SIG-M5 treated with dmso at 0.1 percent for 504 hours (cell line): ENCODE measurements around the gene CAMK1D.

Source experiments
- DNase-seq: peaks from one replicate; lab custom pipeline; 2025; ENCODE audit not compliant: unreplicated experiment; lab: John Stamatoyannopoulos, UW

The CAMK1D gene

DNA sequence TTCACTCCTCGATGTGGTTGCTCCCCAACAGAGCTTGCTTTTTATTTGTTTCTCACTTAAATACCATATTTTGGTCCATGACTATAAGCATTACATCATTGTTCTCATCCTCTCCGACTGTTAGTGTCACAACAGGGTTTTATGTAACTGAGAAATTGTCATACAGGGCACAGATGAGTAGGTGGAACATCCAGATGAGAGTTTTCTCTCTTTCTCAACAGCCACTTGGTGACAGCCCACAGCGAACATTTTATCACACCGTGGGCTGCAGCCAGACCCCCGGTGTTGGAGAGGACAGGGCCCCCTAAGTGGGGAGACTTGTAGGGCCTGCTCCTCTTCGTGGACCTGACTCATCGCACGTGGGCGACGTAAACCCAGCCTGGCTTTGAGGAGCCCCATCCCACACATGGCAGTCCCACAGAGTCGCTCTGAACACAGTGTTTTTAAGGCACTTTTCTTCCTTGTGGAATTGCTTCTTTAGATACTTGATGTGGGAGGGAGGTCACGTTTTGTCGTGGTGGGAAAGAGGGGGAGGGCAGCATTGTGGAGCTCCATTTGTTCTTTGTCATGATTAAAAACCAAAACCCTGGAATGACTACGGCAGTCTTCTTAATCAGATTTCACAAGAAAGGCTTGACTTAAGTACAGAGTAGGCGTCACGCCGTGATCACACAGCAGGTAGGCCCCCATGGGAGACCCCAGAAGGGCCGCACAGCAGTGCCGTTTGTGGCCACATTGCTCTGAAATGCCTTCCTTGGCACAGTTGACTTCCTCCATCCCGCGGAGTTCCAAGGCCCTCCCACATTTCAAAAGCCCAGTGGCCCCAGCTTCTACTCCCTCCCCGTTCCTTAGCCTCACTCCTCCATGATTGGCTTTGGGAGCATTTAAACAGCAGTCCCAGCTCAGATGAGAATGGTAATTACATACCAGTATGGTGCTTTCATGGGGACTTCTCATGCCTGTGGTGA, 431.6 kb downstream of the CAMK1D start:
- no peak for DNase-seq

DNA sequence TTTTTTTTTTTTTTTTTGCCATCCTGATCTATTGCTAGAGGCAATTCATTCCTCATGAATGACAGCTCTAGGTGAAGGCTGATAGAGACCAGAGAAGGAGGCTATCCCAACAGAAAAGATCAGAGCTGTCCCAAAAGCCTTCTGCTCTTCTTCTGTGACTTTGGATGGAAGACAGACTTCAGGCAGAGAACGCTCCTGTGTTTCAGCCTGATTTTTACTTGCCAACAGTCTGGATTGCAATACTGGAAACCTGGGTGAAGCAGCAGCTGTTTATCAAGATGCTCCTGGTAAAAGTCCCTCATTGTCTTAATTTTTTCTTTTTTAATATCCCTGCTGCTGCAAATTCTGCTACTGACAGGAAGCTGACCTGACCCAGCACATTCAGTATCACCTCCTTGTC, 432.6 kb downstream of the CAMK1D start:
- no peak for DNase-seq

- DNase-seq, result no peak
Measured at GRCh38 chr10:12782537-12782936, 433.2 kb downstream of the CAMK1D start.

DNA sequence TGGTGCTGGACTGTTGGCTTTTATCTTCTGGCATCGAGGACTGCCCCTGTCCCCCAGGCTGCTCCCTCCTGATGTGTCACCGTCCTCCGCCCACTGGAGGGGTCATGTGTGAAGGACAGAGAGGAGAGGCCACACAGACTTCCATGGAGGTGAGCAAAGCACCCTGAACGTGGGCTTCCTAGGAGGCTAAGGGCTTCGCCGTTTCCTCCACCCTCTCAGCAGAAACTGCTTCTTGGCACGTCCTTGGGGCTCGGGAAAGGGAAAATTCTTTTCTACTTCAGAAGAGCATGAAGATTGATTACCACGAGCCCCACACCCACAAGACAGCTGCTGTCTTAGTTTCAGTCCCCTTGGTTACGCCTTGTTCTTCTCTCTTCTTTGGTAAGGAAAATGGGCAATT, 433.9 kb downstream of the CAMK1D start:
- DNase-seq, result no peak

DNA sequence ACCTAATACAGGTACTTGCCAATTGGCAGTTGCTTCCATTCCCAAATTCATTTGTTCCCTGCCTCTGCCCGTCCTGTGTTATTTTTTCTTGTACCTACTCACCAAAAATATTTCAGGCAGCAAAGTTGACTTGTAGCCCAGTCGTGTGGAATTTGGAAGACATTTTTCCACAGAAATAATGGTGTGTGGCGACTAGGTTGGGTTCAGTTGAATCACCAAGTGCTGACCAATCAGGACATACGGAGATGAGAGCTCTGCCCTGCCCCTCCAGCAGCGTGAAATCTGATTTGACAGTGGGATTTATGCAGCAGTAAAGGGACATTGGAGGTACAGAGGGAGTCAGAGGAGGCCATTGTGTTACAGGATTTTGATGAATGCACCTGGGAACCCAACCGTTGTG, 435.3 kb downstream of the CAMK1D start:
- DNase-seq, result no peak

DNA sequence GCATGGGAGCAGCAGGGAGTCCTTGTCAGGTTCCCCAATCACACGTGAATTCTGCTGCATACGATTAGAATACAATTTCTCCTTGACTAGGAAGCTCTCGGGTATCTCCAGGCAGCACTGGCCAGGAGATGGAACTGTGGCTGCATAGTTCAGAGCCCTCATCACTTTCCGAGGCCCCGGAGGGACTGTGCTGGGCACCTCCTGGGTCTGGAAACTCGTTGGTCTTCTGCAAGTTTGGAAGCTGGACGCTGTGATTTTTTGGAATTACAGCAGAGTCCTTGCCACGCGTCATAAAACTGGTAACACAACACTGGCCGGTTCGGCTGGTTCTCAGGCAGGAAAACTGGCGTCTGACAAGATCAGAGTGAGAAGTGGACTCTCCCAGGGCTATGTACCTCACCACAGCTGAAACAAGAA, 436.1 kb downstream of the CAMK1D start:
- peak; percentile 12 for DNase-seq

- DNase-seq, result no peak
Measured at GRCh38 chr10:12787297-12787696, 437.9 kb downstream of the CAMK1D start.

- no peak for DNase-seq
Measured at GRCh38 chr10:12788277-12788676, 438.9 kb downstream of the CAMK1D start.

GRCh38 chr10:12790270-12790669, 440.9 kb downstream of the CAMK1D start:
- no peak for DNase-seq

DNA sequence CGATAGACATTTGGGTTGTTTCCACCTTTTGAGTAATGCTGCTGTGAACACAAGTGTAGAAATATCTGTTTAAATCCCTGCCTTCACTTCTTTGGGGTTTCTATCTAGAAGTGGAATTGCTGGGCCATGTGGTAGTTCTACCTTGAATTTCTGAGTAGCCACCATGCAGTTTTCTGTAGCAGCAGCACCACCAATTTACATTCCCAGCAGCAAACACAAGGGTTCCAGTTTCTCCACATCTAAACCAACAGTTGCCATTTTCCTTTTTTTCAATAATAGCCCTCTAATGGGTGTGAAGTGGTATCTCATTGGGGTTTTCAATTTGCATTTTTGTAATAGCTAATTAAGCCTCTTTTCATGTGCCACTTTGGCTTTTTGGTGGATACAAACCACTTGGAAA, 442.4 kb downstream of the CAMK1D start:
- no peak for DNase-seq

DNA sequence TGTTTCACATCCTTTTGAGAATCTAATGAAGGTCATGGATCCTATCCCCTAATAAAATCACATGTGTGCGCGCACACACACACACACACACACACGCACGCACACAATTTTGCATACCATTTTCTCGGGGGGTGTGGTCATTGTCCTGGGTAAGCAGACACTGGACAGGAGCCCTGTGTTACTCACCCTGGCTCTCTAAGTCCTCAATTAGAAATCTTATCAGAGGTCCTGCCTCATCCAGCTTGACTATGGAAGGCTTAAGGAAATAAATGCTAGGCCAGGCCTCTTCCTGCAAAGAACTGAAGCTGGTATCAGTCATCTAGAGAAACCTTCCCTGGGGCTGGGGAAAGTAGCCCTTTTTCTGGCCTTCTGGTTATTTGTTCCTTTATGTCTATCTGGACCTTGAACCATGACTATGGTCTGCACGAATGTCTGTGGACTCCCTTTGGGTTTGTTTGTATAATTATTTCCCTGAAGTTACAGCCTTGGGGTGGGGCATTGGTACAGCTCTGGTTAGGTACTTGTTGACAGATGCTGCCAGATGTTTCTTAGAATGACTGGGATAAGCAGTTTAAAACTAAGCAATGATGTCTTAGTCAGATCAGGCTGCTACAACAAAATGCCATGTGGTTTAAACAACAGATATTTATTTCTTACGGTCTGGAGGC, 443.7 kb downstream of the CAMK1D start:
- DNase-seq, result no peak

- no peak for DNase-seq
Measured at GRCh38 chr10:12795315-12796110, 446.2 kb downstream of the CAMK1D start.

- no peak for DNase-seq
Measured at GRCh38 chr10:12796401-12797160, 447.2 kb downstream of the CAMK1D start.

DNA sequence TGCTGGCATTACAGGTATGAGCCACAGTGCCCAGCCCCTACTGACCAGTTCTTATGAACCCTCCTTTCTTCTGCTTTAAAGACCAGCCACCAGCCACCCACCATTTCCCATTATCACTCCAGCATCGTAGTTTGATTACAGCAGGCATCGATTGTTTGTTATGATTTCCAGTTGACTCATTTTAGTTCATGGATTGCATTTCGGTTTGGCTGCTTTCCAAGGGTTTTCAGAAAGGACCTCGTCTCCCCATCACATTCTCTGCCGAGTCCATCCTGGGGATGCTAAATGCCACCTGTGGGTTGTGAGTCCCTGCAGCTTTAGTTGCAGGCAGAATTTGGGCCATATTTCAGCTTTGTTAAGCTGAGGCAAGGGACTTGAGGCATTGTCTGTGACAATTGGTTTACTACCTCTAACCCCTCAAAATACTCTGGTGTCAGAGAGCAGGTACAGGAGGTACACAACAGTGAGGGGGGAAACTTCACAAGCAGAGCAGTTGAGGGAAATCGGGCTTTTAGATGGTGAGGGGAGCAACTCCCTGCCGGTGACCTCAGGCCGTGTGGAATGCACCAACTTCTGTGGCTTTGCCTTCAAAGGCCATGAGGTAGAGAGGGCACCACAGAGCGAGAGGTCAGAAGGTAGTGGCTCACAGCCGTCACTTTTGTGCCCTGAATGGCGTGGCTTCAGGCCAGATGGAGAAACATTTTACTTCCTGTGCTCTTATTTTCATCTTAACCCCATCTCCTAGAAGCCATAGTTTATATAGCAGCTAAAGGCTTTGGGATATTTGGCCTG, 448.3 kb downstream of the CAMK1D start:
- no peak for DNase-seq

DNA sequence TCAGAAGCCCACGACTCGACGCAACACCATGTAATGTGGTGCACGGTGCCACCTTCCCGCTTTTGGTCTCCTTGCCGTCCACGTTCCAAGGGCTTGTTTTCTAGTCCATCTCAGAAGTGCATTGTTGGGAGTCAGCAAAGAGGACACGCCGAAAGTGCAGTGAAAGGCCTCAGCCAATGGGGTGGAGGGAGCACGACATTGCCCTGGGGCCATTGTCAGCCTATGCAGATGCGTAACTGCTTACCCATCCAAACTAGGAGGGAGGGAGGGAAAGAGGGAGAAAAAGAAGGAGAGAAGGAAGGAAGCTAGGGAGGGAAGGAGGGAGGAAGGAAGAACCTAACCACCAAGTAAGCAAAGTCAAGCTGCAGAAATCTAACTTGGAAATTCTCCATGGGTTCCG, 449.8 kb downstream of the CAMK1D start:
- DNase-seq, result no peak

DNA sequence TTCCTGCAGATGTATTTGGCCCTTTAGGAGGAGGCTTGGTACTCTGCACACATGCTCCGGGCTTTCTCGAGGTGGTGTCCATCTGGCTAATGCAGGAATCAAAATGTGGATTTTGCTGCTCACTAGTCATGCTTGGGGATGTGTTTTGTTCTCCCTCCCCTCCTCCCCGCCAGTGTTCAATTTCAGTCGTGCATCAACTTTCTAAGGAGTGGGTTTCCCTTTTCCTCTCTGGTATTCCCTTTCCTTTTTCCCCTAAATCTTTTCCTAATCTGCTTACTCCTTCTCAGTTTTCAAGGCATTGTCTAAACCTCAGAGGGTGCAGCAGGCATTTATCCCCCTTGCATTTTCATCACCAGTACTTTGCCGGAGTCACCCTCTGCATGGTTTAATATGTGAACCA, 450.4 kb downstream of the CAMK1D start:
- no peak for DNase-seq

- DNase-seq, result no peak
Measured at GRCh38 chr10:12800302-12800701, 451.0 kb downstream of the CAMK1D start.

DNA sequence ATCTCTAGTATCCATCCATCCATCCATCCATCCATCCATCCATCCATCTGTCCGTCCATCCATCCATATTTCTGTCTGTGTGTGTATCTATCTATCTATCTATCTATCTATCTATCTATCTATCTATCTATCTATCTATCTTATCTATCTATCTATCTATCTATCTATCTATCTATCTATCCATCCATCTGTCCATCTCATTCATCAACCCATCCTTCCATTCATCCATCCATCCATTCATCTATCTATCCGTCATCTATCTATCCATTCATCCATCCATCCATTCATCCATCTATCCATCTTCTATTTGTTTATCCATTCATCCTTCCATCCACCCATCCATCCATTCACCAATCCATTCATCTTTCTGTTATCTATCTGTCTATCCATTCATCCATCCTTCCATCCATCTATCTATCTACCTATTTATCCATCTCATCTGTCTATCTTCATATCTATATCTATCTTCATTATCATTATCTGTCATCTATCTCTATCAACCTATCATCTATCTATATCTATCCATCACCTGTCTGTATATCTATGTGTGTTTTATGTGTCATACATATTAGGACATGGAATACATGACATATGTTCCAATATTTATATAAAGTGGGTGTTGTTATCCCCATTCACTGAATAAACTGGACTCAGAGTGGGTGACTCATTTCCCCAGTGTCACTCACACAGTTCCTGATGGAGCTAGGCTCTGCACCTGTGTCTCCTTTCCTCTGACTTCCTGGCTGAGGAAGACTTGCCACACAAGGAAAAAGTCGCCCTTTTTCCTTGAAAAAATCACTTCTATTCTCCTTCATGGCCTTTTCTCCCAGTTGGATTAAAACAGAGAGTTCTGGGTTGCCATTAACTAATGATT, 452.1 kb downstream of the CAMK1D start:
- DNase-seq, result no peak

DNA sequence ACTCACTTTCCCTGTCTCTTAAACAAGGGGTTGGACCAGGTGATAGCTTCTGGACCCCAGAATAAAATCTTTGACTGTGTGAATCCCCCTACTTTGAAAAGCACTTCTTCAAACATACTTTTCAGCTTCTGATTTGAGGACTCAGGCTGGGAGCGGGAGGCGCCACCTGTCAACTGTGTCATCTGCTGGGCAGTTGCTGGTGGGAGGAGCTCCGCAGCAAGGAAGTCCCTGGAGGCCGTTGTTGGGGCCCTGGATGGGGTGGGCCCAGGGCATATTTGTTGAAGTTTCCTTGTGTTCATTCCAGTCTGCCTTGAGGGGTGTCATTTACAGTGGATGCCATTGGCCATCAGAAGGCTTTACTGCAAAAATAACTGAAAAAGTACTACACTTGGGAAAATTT, 454.4 kb downstream of the CAMK1D start:
- no peak for DNase-seq
